Subcutaneous adipose tissue (tissue), 4 donors: ENCODE results near the gene NCKAP5. TPM values are rescaled to one million over a fixed set of nuclear protein-coding genes. Genes with fewer than 3 reads are reported as not detected.

Source experiments
- total RNA-seq, 4 donors: library from RNA; depleted of rRNA; stranded (reverse); fragments of >200 nt; gene quantifications; one replicate each; pipeline ENCODE4 v1.1.0, GENCODE V29; 2016
- TF ChIP-seq, protein P1 (sequence below): fragments of 450-650 bp; IDR thresholded peaks from one replicate; pipeline ENCODE4 v1.5.1; 2016; ENCODE audit warnings: low read depth, mild to moderate bottlenecking, control low read depth, antibody characterized with exemption, moderate library complexity

NCKAP5 gene
- total RNA-seq, 4 donors from 2014 or later: 1.5 to 6.4 (median 3.8) TPM

DNA sequence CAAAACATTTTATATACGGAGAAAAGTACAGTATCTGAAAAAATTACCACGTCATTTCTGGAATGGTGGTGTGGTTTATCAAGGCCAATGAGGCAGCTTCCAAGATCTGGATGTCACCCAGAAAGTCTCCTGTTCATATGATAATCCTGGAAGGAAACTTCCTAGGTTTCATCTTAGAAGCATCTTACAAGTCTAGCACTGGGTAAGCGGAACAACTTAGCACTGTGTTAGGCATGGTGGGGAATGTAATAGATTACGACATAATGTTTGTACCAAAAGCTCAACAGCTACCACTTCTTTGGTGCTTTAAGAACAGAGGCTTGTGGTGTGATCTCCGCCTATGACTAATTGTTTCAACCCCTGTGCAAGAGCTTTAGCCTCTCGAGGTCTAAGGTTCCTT, 835.2 kb downstream of the NCKAP5 start:
- TF ChIP-seq, protein P1, sequence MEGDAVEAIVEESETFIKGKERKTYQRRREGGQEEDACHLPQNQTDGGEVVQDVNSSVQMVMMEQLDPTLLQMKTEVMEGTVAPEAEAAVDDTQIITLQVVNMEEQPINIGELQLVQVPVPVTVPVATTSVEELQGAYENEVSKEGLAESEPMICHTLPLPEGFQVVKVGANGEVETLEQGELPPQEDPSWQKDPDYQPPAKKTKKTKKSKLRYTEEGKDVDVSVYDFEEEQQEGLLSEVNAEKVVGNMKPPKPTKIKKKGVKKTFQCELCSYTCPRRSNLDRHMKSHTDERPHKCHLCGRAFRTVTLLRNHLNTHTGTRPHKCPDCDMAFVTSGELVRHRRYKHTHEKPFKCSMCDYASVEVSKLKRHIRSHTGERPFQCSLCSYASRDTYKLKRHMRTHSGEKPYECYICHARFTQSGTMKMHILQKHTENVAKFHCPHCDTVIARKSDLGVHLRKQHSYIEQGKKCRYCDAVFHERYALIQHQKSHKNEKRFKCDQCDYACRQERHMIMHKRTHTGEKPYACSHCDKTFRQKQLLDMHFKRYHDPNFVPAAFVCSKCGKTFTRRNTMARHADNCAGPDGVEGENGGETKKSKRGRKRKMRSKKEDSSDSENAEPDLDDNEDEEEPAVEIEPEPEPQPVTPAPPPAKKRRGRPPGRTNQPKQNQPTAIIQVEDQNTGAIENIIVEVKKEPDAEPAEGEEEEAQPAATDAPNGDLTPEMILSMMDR: no peak

- TF ChIP-seq, protein P1: no peak
Observed at GRCh38 chr2:132732694-132733093, 835.6 kb downstream of the NCKAP5 start.

GRCh38 chr2:132731441-132731840, 836.8 kb downstream of the NCKAP5 start:
- TF ChIP-seq, protein P1: no peak

DNA sequence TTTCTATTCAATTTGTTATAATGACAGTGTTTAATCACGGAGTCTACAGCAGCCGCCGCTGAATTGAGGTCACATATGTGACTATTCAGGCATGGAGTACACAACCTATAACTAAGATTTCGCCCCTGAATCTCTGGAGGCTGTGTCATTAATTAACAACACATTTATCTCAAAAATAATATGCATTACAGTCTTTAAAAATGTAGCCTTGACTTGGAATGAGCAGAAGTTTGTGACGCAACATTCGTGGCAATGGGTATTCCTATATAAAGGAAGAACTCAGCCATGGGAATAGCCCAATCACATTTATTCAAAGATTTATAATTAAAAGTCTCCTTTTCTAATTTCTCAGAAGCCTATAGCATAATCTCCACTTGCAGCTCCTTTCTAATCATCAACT, 837.7 kb downstream of the NCKAP5 start:
- TF ChIP-seq, protein P1: no peak

DNA sequence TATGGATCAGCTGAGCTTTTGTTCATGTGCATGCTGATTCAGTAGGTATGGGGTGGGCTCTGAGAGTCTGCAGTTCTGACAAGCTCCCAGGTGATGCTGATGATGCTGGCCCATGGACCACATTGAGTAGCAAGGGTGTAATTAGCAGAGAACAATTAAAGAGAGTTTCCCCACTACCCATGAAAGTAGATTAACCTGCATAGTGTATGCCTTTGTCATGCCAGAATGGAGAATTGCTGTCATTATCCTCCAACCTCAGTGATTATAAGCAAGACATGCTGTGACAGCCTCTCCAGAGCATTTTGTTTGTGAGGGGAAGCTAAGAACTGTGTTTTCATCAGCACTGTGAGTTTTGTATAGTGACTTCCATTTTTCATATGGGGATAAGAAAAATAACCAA, 838.7 kb downstream of the NCKAP5 start:
- TF ChIP-seq, protein P1: no peak

DNA sequence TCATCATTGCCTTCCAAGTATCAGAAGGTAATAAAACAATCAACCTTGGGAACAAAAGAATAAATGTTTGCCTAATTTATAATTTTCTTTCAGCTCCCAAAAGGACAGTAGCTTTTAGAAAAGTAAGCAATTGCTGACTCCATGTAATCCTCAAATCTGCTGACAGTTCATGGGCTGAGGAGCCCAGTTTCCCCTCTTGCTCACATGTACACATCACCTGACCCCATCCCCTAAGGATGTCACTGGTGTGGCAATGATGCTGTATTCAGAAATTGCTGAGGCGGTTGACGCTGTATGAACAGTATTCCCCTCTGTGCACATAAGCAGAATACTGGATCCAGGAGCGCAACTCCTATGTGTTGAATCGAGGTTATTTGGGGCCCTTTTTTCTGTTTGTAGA, 842.1 kb downstream of the NCKAP5 start:
- TF ChIP-seq, protein P1: no peak

DNA sequence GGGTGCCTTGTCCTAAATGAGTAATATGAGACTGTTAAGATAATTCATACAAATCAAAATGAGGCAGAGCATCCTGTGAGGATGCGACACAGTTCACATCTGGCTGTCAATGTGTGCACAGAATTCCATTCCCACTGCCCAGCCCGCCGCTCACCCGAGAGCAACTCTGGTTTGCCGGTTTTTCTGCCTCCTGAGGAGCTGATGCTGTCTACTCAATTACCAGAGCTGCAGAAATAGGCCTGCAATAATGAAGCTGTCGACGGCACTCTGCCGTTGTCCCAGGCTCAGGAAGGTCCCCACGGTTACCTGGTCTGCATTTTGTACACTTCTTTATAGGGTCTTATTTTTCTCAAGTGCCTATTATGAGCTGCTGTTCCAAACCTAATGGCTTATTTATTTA, 842.5 kb downstream of the NCKAP5 start:
- TF ChIP-seq, protein P1: no peak

GRCh38 chr2:132725148-132725547, 843.1 kb downstream of the NCKAP5 start:
- TF ChIP-seq, protein P1: no peak
